Peyer's patch (tissue), 4 donors: ENCODE results near the gene BMP5. TPM values are rescaled to one million over a fixed set of nuclear protein-coding genes. Genes with fewer than 3 reads are reported as not detected.

ENCODE experiments used
- DNase-seq, 3 donors: peaks; one replicate each; pipeline ENCODE4 v3.0.0-alpha.2; 2017 to 2019
- H3K27ac ChIP-seq, 4 donors: fragments of 200-600 bp; sonication (generic); one replicate each; pipeline ENCODE4 v1.5.1; 2016 to 2019
- H3K27me3 ChIP-seq, 2 donors: fragments of 200-600 bp; sonication (generic); one replicate each; pipeline ENCODE4 v1.5.1; 2019
- H3K36me3 ChIP-seq, 3 donors: fragments of 200-600 bp; sonication (generic); one replicate each; pipeline ENCODE4 v1.5.1; 2016 to 2019
- H3K4me1 ChIP-seq, 4 donors: fragments of 200-600 bp; sonication (generic); one replicate each; pipeline ENCODE4 v1.5.1; 2016 to 2019
- H3K4me3 ChIP-seq, 4 donors: fragments of 200-600 bp; sonication (generic); 1 replicate in 3 of 4; 2 replicates in 1 of 4; pipeline ENCODE4 v1.5.1; 2016 to 2019; ENCODE audit warnings: mild to moderate bottlenecking in 1 of 4
- H3K9me3 ChIP-seq, 4 donors: fragments of 200-600 bp; sonication (generic); one replicate each; pipeline ENCODE4 v1.5.1; 2016 to 2019; ENCODE audit warnings: mild to moderate bottlenecking in 1 of 4
- POLR2A ChIP-seq, 2 donors: fragments of 450-650 bp; IDR thresholded peaks; one replicate each; pipeline ENCODE4 v1.5.1; 2017; ENCODE audit warnings: antibody characterized with exemption in 2 of 2, mild to moderate bottlenecking in 2 of 2, moderate library complexity in 2 of 2
- total RNA-seq, 4 donors: library from RNA; depleted of rRNA; stranded (reverse); fragments of >200 nt; gene quantifications; one replicate each; pipeline ENCODE4 v1.1.0, GENCODE V29; 2016
- TF ChIP-seq, protein P1 (sequence below), 6 experiments: fragments of 450-650 bp in 4 of 6; fragments of 200-600 bp in 2 of 6; sonication (generic) in 1 of 6; IDR thresholded peaks; one replicate each; pipeline ENCODE4 v1.5.1; 2017 to 2019; ENCODE audit warnings: antibody characterized with exemption in 6 of 6, mild to moderate bottlenecking in 3 of 6, moderate library complexity in 1 of 6

BMP5 gene
- total RNA-seq, 4 donors from 2014 or later, result 3.7 to 50.3 (median 5.4) TPM

DNA sequence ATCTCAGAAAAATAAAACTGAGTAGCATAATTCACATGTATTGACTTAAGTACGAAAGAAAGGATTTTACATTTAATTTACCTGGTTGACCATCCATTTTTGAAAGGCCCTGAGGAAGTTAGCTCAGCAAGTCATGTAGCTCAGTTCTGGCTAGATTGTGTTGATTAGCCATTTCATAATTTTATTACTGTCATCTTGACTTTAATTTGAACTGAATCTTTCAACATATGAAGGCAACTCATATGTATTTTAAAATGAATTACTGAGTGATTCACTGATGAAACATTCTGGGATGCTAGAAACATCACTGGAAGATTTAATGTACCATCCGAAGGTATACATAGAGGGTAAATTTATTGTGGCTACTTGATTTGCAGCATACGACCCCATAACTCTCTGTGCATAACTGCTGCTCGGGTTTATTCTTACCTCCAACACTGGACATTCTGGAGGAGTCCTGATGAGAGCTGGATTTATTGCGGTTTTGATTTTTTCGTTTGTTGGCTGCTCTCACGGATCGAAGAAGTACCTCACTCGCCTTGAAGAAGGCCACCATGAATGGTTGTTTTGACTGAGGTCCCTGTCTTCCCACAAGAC is 101.7 kb downstream of the BMP5 start:
- no peak overlapping the region for H3K27ac ChIP-seq
- no peak for DNase-seq
- no peak for TF ChIP-seq POLR2A (IDR thresholded peaks at IDR 0.05)
- TF ChIP-seq, protein P1, sequence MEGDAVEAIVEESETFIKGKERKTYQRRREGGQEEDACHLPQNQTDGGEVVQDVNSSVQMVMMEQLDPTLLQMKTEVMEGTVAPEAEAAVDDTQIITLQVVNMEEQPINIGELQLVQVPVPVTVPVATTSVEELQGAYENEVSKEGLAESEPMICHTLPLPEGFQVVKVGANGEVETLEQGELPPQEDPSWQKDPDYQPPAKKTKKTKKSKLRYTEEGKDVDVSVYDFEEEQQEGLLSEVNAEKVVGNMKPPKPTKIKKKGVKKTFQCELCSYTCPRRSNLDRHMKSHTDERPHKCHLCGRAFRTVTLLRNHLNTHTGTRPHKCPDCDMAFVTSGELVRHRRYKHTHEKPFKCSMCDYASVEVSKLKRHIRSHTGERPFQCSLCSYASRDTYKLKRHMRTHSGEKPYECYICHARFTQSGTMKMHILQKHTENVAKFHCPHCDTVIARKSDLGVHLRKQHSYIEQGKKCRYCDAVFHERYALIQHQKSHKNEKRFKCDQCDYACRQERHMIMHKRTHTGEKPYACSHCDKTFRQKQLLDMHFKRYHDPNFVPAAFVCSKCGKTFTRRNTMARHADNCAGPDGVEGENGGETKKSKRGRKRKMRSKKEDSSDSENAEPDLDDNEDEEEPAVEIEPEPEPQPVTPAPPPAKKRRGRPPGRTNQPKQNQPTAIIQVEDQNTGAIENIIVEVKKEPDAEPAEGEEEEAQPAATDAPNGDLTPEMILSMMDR (IDR thresholded peaks at IDR 0.05), result no peak

DNA sequence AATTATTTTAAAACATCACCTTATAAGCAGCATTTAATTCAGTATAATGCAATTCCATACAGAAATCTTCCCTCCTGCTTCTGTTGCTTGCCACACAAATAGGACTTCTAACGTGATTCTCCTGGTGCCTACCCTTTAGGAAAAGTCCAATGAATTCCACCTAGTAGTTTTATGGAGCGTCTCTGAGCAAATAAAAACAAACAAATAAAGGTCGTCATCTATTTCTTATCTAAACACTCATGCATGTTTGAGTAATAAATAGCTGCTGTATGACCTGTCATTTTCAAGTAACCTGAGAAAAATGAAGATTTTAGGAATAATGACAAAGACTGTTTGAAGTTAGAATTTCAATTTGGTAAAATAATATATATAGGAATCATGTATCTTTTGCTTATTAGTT is 102.7 kb downstream of the BMP5 start:
- no peak for TF ChIP-seq POLR2A (IDR thresholded peaks at IDR 0.05)
- TF ChIP-seq, protein P1 (IDR thresholded peaks at IDR 0.05), result no peak
- no peak overlapping the region for H3K4me3 ChIP-seq

More for the DNA sequence above, 101.7 kb downstream of the BMP5 start:
- Histone ChIP-seq H3K4me3 (no peak overlapping the region), H3K9me3 (no peaks in the 10 kb centered on the region), H3K27me3 (no peaks in the 10 kb centered on the region), H3K36me3 (no peaks in the 10 kb centered on the region), H3K4me1 (no peaks in the 10 kb centered on the region)

DNA sequence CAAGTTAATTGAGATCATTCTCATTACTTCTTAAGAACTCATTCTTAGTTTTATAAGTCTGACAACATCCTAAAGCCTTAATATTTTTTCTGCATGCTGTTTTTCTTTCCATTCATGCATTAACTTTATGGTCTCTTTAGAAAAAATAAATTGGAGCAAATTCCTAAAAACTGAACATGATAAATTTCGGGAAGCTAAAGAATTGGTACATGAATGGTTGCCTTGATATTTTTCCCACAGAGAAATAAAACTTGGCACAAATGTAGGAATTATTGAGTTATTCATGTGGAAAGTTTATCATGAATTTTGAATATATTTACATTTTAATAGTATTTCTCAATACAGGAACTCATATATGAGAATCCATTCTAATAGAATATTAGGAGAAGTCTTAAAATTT is 115.9 kb downstream of the BMP5 start:
- Histone ChIP-seq H3K9me3 (no peaks in the 10 kb centered on the region), H3K4me3 (no peak overlapping the region), H3K27ac (no peak overlapping the region), H3K4me1 (no peaks in the 10 kb centered on the region), H3K36me3 (no peaks in the 10 kb centered on the region), H3K27me3 (no peaks in the 10 kb centered on the region)
- no peak for DNase-seq
- TF ChIP-seq, protein P1 (IDR thresholded peaks at IDR 0.05), result no peak
- TF ChIP-seq POLR2A (IDR thresholded peaks at IDR 0.05), result no peak

More for the DNA sequence above, 102.7 kb downstream of the BMP5 start:
- Histone ChIP-seq H3K9me3 (no peaks in the 10 kb centered on the region), H3K27me3 (no peaks in the 10 kb centered on the region), H3K4me1 (no peaks in the 10 kb centered on the region), H3K27ac (no peak overlapping the region), H3K36me3 (no peaks in the 10 kb centered on the region)
- no peak for DNase-seq

DNA sequence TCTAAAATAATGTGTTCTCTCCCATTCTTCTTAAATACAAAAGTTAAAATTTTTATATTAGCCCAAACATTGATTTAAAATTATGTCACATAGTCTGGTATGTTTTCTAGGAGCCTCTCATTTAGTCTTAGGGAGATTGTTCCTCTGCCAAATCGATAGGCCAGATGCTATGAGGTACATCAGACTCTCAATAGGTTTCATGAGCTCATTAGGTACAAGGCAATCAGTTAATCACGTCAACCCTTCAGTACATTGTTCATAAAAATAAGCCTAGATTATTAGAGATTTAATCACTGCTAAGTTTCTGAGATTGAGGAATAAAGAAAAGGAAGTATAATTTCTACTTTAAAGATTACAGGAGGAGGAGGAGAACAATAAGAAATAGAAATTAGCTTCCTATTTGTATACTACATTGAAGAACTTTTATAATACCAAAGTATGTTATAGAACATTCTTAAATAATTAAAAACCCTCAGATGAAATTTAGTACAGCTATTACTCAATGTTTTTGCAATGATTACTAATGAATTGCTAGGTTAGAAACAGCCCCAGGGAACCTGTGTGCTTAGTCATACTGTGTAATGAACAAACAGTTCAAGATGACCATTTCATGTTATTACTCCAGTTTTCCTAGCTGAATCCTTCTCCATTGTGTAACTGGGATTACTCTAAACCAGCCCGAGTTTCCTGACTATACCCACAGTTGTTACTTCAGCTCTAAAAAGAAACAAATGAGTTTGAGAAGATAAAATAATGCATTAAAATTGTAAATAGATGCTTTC is 117.0 kb downstream of the BMP5 start:
- H3K4me1 ChIP-seq, result no peaks in the 10 kb centered on the region
- no peak overlapping the region for H3K4me3 ChIP-seq
- no peak overlapping the region for H3K27ac ChIP-seq
- no peaks in the 10 kb centered on the region for H3K27me3 ChIP-seq
- DNase-seq, result no peak
- TF ChIP-seq, protein P1 (IDR thresholded peaks at IDR 0.05), result no peak
- TF ChIP-seq POLR2A (IDR thresholded peaks at IDR 0.05), result no peak
- no peaks in the 10 kb centered on the region for H3K36me3 ChIP-seq
- H3K9me3 ChIP-seq, result no peaks in the 10 kb centered on the region

DNA sequence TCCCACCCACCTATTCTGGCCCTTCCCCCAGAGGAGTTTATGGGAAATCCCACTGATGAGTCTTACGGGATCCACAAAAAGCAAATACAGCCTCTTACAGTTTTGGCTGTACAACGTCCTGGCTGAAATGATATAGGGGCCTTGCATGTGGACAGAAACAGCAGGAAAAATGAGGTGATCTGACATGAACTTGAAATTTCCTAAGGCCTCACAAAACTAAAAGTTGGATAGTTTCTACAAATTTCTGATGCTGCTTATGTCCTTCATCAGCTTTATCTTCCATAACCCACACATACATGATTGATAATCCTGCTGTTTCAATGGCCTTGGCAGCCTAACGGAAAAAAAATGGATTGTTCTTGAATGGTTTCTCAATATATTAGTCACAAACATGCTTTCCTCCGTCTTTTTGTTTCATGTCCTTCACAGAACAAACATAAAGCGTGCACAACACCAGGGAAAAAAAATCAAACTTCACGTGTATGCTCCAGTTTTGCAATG is 118.8 kb downstream of the BMP5 start:
- Histone ChIP-seq H3K36me3 (no peaks in the 10 kb centered on the region), H3K27me3 (no peaks in the 10 kb centered on the region), H3K9me3 (no peaks in the 10 kb centered on the region), H3K27ac (peak overlapping the region in 1 of 4 donors; percentile 7), H3K4me1 (no peaks in the 10 kb centered on the region), H3K4me3 (no peak overlapping the region)
- TF ChIP-seq, protein P1 (IDR thresholded peaks at IDR 0.05), result no peak
- TF ChIP-seq POLR2A (IDR thresholded peaks at IDR 0.05), result no peak
- DNase-seq, result no peak
